Measurements from ENCODE around the gene USP6.
"Not testable (repeated sequence)": the region's sequence is repeated elsewhere in the genome, so short reads cannot be mapped to it uniquely, and the experiment has no call there.

USP6 gene

DNA sequence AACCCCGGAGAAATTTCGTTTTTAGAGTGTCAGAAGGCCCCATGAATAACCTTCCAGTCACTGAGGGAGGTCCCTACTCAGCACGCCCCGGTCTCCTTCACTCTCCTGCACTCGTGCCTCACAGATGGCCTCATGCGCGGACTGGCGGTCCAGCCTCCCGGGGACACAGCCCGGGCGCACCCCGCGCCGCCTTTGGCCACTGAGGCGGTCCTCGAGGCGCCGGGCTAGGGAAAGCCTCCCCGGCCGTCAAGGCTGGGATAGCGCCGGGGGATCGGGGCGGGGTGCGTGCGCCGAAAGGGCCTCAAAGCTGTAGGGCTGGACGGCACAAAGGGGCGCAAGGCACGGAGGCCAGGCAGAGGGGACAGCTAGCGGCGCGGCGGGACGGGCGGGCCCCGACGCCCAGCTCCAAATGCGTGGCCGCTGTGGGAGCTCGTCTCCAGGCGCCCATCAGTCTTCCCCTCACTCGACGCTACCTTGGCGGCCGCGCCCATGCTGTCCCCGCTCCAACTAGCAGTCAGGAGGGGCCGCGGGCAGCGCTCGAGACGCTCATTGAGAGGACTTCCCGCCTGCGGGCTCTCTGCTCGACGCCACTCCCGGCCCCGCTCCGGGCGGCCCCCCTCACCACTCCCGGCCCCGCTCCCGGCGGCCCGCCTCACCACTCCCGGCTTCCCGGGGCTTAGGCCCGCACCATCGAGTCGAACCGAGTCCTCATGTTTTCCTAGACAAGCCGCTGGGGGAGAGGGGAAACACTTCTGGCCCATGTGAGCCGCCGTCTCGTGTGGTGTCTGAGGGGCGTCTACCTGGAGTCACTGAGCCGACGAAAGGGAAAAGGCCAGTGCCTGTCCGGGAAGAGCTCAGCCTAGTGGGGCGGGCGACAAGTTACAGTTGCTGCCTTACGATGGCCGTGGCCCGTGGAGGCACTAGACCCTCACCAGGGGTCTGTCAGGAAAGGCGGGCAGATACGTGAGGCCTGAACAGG, at the start of gene USP6:
Gene USP6, plus strand, starts transcription at position 360 of the 979 bp plus-strand sequence. CDS start 14,336 bp downstream, outside the sequence.
- no peak for DNase-seq

DNA sequence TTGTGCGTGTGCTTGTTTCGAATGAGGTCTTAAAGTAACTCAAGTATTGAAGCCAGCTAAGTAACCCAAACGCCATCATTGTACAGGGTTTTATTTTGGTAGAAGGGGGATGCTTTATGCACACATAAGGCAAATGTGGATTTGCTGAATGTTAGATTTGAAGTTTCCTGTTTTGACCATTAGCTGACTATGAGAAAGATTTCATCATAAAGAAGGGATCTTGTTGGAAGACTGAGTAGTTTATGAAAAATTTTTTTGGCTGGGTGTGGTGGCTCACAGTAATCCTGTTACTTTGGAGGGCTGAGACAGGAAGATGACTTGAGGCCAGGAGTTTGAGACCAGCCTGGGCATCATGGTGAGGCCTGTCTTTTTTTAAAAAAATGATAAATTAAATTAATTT, 47.6 kb upstream of the USP6 start:
- DNase-seq = no peak

DNA sequence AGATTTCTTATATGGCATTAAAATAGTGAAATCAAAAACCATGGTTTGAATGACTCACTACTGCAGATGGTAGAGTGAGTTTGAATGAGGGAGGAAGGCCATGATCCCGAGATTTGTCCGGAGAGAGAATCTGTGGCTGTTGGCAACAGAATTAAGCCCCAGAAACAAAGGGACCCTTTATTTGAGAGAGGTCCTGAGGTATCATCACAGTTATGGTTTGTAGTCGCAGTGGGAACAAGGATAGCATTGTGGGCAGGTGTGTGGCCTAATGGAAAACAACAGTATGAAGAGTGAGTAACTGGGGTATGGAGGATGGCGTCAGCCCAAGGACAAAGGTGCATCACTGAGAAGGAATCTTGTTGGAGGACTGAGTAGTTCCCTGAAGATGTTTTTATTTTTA, 46.1 kb upstream of the USP6 start:
- no peak for DNase-seq

DNA sequence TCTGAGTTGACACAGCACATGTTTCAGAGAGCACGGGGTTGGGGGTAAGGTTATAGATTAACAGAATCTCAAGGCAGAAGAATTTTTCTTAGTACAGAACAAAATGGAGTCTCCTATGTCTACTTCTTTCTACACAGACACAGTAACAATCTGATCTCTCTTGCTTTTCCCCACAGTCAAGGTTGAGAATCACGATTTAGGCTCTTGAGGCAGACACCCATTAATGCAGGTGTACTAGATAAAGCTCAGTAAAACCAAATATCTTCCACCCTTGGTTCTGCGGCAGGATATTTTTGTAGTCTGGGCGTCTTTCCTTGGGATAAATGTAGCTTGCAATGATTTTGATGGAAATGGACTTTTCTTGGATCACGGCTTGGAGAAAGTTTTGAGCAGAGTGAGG, 40.4 kb upstream of the USP6 start:
- not testable (repeated sequence) for DNase-seq

DNA sequence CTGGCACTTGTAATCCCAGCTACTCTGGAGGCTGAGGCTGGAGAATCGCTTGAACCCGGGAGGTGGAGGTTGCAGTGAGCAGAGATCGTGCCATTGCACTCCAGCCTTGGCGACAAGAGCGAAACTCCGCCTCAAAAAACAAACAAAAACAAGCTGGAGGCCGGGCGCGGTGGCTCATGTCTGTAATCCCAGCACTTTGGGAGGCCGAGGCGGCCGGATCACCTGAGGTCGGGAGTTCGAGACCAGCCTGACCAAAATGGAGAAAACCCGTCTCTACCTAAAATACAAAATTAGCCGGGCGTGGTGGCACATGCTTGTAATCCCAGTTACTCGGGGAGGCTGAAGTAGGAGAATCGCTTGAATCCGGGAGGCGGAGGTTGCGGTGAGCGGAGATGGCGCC, 38.6 kb upstream of the USP6 start:
- not testable (repeated sequence) for DNase-seq

DNA sequence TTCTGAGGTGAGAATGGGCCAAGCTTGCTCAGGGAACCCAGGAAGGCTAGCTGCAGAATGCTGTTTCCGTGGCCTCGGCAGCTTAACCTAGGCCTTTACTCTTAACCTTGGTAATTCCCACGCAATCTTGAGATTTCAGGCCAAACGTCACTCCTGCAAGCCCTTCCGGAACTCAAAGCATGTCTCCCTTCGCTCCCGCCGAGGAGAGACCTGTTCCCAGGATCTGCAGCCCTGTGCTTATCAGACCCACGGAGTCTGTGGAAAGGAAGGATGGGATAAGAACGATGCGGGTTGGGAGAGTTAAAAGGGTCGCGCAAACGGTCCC, 38.1 kb upstream of the USP6 start:
- DNase-seq = no peak

DNA sequence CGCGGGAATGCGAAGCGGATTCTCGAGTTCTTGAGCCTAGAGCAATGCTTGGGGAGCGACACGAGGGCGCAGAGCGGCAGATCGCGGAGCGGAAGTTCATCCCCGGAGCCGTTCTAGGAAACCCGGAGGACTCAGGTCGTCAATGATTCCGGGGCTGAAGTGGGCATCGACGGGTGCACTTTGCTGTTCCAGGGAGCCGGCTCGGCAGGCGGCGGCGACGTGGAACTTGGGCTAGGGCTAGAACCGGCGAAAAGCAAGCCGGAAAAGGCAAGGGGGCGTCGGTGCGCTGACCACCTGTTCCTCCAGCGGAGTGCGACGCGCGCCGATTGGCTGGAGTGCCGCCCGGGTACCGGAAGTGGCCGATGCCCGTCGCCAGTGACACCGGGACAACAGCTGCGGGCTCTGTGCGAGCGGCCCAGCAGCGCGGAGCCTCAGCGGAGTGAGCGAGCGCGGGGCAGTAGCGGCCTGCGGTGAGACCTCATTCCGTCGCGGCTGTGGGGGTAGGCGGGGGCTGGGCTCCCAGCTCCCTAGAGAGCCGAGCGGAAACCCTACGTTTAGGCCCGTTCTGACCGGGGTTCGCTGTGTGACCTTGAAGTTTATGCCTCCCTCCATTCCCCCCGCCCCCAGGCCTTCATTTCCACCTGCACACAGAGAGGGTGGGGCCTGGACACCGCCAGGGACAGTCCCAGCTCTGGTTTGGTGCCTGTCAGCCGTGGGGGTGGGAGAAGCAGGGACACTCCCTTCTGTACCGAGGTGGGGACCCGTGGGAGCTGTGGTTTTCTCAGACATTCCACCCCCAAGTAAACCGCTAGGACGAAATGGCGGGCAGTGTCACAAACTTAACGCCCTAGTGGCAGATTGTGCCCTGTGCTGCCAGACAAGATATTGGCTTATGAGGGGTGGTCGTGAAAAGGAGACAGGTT, 37.5 kb upstream of the USP6 start, which contains the start of gene ZFP3:
Gene ZFP3, plus strand, starts transcription at position 362 of the 923 bp plus-strand sequence. CDS start 13,038 bp downstream, outside the sequence.
- DNase-seq = no peak

DNA sequence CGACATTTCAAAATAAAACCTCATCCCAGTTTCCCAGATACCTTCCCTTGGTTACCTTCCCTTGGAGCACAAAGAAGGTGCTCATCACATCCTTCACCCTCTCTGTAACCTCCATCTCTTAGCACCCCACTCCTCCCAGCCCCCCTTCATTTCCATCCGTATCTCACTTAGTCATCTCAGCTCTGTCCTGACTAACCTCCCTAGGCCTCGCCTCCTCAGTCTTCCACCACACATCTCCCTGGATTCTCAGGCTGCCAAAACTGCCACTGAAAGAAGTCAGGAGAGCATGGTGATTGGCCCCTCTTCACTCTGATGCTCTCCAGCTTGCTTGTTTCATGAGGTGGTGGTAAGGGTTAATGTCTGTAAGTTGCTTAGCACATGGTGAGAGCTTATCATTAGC, 35.2 kb upstream of the USP6 start:
- DNase-seq = no peak

DNA sequence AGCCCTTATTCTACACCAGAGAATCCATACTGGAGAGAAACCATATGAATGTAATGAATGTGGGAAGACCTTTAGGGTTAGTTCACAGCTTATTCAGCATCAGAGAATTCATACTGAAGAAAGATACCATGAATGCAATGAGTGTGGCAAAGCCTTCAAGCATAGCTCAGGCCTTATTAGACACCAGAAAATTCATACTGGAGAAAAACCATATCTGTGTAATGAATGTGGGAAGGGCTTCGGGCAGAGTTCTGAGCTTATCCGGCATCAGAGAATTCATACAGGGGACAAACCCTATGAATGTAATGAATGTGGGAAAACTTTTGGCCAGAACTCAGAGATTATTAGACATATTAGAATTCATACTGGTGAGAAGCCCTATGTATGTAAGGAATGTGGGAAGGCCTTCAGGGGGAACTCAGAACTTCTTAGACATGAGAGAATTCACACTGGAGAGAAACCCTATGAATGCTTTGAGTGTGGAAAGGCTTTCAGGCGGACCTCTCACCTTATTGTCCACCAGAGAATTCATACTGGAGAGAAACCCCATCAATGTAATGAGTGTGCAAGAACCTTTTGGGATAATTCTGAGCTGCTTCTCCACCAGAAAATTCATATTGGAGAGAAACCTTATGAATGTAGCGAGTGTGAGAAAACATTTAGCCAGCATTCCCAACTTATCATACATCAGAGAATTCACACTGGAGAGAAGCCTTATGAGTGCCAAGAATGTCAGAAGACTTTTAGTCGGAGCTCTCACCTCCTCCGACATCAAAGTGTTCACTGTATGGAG, 23.4 kb upstream of the USP6 start:
- DNase-seq = no peak

DNA sequence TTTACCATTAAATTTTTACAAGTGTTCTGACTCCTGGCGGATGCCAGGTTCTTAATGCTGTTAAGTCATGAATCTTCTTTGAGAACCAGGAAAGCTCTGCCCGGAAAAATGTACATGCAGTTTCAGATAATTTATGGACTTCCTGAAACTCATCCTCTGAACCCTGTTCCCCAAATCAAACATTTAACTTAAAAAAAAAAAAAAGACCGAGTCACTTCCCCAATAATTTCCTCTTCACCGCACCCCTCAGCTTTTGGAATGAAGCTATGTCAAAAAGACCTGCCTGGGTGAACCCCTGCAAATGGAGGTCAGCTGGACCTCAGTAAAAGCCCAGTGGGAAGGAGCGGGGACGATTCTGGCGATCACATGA, 19.1 kb upstream of the USP6 start:
- no peak for DNase-seq

DNA sequence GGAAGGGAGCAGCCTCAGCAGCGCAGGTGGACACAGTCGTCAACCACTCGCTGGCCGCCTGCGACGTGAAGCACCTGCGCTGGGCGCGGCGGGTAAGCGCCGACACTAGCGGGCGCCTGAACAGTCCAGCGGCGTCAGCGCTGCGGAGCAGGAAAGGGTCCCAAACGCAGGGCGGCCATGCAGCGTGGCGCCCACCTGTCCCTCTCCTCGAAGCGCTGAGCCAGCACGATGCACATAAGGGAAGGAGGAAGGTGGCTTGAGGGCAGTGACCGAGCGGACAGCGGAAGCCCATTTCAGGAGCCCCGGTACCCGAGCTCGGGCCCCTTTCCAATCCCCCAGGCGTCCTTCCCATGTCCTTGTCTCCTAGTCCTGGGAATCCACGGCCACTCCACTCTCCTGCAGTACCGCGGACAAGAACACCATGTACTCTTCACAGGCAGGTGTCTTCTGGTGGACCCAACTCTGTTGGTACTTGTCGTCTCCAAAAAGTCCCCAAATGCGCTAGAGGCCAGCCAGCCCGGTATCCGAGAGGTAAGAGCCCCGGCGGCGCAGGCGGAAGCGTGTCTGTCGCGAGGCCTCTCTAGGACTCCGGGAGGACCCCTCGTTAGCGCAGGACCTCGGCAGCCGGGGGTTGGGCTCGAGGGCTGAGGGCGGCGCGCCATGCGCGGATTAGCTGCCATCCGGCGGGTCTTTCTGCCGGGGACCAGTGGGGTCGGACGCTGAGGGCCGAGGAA, 18.6 kb upstream of the USP6 start:
- DNase-seq = no peak

DNA sequence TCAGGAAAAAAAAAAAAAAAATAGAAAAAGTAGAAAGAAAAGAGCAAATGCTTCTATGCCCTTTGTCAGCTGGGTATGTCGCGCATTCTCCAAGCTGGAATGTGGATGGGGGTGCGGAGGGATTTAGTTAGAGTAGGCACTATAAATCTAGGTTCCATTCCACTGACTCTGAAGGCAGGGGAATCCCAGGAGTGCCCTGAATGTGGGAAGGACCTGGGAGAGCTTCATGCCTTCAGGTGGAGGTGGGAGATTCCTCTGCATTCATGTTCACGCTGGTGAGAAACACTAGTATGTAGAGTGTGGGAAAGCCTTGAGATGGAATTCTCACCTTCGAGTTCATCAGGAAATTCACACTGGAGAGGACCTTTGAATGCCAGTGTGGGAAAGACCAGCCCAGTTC, 16.6 kb upstream of the USP6 start:
- no peak for DNase-seq

DNA sequence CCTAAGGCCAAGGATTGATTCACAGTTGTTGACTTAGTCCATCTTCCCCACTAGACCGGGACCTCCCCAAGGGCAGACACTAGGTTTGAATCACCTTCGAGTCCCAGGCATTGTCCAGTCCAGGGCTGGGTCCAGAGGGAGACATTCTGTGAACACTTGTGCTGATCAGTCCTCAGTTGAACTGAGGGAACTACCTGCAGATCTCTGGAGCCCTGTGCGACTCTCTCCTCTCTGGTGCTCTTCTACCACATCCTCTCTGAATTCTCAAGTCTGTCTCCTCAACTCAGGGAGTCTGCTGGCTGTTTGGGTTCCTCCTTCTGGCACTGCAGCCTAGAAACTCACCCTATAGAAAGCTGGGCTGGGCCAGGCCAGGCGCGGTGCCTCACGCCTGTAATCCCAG, 15.0 kb upstream of the USP6 start:
- no peak for DNase-seq

DNA sequence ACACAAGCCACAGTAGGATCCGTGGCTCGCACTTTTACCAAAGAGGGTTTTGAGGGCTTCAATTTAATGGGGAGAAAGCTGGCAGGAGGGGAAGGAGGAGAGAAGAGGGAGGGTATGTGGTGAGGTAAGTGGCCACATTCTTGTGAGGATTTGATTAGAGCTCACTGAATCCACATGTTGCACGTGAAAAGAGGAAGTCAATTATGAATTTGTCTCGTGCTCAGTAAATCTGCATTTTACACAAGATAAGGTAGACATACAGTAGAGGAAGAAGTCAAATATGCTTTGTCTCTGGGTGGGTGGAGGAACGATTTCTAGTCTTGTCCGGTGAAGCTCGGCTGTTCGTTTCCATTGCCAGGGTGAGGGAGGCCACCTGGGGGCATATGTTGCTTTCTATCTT, 5.0 kb upstream of the USP6 start:
- no peak for DNase-seq

DNA sequence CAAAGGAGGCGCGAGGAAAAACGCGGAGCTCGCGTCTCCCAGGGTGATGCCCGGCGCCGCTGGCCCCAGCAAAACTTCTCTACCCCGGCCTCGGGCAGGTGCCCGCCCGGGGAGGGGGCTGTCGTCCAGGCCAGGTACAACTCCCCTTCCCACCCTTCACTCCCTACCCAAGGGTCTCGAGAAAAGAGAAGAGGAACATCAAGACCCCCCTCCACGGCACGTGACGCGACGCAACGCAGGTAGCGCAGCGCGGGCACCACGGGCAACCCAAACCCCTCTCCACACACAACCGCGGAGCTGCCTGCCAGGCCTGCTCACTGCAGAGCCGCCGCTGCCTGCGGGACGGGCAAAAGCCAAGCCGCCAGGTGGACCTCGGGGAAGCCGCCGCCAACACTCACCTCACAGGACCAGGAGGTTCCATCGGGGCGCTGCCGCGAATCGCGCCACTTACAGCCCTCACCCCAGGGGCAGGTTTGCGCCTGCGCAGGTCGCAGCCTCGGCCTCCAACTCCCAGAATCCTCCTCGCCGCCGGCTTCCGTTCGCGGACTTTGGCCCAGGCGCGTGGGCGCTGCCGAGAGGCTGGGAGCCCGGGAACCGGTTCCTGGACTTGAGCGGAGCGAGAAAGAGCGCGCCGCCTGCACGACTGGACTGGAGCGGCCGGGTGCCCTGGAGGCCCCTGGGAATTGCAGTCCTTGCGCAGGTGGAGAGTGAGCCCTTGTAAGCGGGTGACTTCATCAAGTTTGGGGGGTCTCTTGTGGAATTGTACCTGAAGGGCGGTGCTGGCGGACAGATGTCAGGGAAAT, 4.2 kb upstream of the USP6 start, which contains the start of gene ZNF232:
Gene ZNF232, minus strand, starts transcription at position 477 of the 803 bp plus-strand sequence. Its CDS starts 56 bp downstream, at position 421.
- DNase-seq = peak; percentile 89

DNA sequence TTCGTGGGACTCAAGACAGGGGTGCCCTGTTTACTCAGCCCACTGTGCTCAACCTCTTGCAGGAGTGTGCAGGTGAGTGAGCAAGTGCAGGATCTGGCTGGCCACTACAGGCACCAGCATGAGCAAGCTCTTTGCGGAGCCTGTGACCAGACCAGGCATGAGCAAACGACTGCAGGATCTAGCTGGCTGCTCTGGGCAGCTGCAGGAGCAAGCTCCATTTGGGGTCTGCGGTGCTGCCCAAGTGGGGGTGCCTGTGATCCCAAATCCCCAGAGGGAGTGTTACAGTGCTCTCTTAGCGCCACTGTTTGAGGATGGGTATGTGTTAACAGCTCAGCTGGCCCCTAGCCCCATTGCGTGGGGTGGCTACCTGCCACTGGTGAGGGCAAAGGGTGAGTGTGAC, 2.4 kb downstream of the USP6 start:
- no peak for DNase-seq

DNA sequence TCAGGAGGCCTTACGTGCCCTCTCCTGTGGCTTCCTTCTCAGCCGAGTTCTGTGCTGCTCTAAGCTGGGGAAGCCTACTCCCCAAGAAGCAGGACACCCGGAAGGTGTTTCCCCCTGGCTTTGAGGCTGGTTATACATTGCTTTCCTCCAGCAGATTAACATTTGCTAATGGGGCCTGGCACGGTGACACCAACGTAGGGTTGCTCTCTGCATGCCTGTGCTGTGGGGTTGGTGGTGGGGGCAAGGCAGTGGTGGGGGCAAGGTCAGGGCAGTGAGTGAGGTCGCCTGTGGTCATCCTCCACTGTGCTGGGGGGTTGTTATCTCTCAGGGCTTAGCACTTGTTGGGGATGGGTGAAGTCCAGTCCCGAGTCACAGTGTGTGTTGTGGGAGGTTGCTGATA, 4.2 kb downstream of the USP6 start:
- no peak for DNase-seq

DNA sequence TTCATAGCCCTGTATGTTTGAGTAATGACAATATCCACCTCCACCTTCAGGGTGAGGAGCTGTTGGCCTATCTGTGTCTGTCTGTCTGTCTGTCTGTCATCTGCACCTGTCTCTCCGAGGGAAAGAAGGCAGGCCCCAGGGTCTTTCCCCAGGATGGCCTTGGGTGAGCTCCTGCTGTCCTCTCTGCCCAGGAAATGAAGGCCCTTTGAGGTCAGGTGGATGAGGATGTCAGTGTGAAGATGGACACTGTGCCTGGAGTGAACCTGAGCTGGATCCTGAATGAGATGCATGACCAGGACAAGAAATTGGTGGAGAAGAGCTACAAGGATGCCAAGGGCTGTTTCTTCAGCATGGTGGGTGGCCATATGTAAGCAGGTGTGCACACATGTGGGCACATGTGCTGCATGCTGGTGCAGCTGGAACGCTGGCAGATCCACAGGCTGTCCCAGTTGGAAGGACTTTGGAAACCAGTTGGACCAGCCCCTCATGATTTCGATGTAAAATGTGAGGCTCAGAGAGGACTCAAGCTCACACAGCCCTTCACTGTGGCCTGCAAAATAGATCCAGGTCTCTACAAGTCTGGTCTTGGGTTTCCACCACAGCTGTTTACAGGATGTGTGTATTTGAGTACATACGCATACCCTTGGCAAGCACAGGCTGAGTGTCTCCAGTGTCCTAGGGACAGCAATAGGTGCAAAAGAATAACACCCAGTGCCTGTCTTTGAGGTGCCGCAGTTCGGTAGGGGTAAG, 4.8 kb downstream of the USP6 start:
- DNase-seq = not testable (repeated sequence)

DNA sequence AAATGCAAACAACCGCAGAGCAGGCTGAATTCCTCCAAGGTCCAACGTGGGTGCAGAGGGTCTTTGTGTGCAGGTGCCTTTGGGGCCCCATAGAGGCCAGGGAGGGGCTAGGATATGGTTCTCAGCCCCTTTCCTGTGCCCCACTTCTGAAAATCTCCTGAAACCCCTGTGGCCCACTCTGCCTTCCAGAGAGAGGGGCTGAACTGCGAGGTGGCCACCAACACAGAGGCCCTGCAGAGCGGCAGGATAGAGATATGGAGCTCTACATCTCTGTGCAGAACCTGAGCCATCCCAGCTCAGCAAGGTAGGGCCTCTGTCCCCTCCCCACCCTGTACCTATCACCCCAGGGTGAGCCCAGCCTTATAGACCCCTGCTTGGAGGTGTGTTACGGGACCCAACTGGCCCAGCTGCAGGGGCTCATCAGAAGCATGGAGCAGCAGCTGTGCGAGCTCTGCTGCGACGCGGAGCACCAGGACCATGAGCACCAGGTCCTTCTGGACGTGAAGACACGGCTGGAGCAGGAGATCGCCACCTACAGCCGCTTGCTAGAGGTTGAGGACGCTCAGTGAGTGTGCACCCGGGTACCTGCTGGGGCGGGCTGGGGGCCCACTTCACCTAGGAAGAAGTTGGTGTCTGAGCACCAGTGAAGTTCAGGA, 5.5 kb downstream of the USP6 start:
- no peak for DNase-seq

DNA sequence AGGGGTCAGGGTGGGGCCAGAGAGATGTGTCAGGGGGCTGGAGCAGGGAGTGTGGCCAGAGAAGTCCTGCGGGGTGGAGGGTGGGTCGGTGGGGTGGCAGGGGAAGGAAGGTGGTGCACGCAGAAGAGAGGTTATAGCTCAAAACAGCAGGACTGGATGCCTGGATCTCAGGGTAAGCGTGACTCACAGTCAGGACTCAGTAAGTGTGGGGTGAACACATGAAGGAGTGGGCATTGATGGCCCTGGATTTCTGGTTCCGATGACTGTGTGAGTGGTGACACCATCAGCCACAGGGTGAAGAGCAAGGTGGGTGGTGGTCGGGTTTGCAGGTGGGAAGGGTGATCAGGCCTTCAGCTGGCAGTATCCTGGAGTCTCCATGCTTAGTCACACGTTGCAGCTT, 6.2 kb downstream of the USP6 start:
- DNase-seq = not testable (repeated sequence)
